GM12878 (cell line): ENCODE measurements around the gene KIAA1217. TPM values are rescaled to one million over a fixed set of nuclear protein-coding genes. Genes with fewer than 3 reads are reported as not detected.
A peak's percentile ranks its signal among the peaks of the same experiment; 100 is the strongest.

Experiments used
- ATAC-seq: fragments of 200-7000 bp; cut with Tn5 transposase; 3 replicates; pipeline ENCODE4 v1.9.1; 2020; ENCODE audit warnings: mild to moderate bottlenecking, moderate library complexity
- BruUV-seq: library from RNA; stranded (reverse); fragments of 400-500 nt; replicated peaks from 2 replicates; lab custom pipeline; 2021; lab: Mats Ljungman, UMichigan
- CTCF ChIA-PET: fragments of 300-600 bp; sonication (Branson Sonifier 250); formaldehyde crosslinking; extraction: SDS; loops from one replicate; lab custom pipeline; 2021; ENCODE audit warnings: inconsistent platforms; lab: Yijun Ruan, JAX
- POLR2A ChIA-PET: fragments of 350-600 bp; formaldehyde crosslinking; extraction: SDS; loops from one replicate; lab custom pipeline; 2021; ENCODE audit warnings: inconsistent platforms; lab: Charles Lee
- RAD21 ChIA-PET: fragments of 300-600 bp; sonication (Branson Sonifier 250); formaldehyde crosslinking; loops from one replicate; lab custom pipeline; 2023; ENCODE audit warnings: antibody characterized with exemption; ENCODE audit not compliant: unreplicated experiment; lab: Charles Lee
- SMC1A ChIA-PET: fragments of 300-600 bp; sonication (Branson Sonifier 250); formaldehyde crosslinking; loops from one replicate; lab custom pipeline; 2023; ENCODE audit not compliant: unreplicated experiment, uncharacterized antibody; lab: Charles Lee
- DNase-seq: peaks from one replicate; pipeline ENCODE4 v3.0.0-alpha.2; 2011; ENCODE audit warnings: low read depth, low spot score
- FAIRE-seq: peaks from 3 replicates; lab custom pipeline; 2011; peaks lifted over from hg19 to GRCh38; lab: Jason Lieb, UNC
- H2AFZ ChIP-seq: 2 replicates; pipeline ENCODE4 v1.6.0; 2011; ENCODE audit warnings: low read depth, low read length, control low read depth; ENCODE audit not compliant: control insufficient read depth
- H3K27ac ChIP-seq: 2 replicates; pipeline ENCODE4 v1.5.1; 2011; ENCODE audit warnings: control low read depth; ENCODE audit not compliant: control insufficient read depth, insufficient read depth
- H3K27me3 ChIP-seq, 2 experiments: replicated peaks in 1 of 2; 2 replicates each; pipeline versions ENCODE4 v1.6.0 to v1.6.1; 2011; ENCODE audit warnings: low read length in 1 of 2; ENCODE audit not compliant: control insufficient read depth in 2 of 2, insufficient read depth in 2 of 2
- H3K36me3 ChIP-seq, 2 experiments: 2 replicates each; pipeline ENCODE4 v1.5.1; 2011; ENCODE audit warnings: low read length in 1 of 2; ENCODE audit not compliant: control insufficient read depth in 2 of 2, insufficient read depth in 2 of 2
- H3K4me1 ChIP-seq: 2 replicates; pipeline ENCODE4 v1.6.1; 2011; ENCODE audit warnings: mild to moderate bottlenecking, low read length, moderate library complexity, mixed read lengths; ENCODE audit not compliant: control insufficient read depth, insufficient read depth
- H3K4me2 ChIP-seq: 2 replicates; pipeline ENCODE4 v1.6.0; 2011; ENCODE audit warnings: control low read depth; ENCODE audit not compliant: control insufficient read depth, insufficient read depth
- H3K4me3 ChIP-seq: fragments of 200-600 bp; sonication (generic); 2 replicates; pipeline ENCODE4 v1.5.1; 2016
- H3K79me2 ChIP-seq: 2 replicates; pipeline ENCODE4 v1.6.0; 2011; ENCODE audit warnings: low read length; ENCODE audit not compliant: control insufficient read depth, insufficient read depth
- H3K9ac ChIP-seq: 2 replicates; pipeline ENCODE4 v1.8.0; 2011; ENCODE audit warnings: low read length, control low read depth, mixed read lengths; ENCODE audit not compliant: control insufficient read depth, insufficient read depth
- H3K9me3 ChIP-seq: replicated peaks from 3 replicates; pipeline ENCODE4 v1.5.1; 2011; ENCODE audit warnings: mild to moderate bottlenecking, low read length; ENCODE audit not compliant: control insufficient read depth, insufficient read depth
- H4K20me1 ChIP-seq: 2 replicates; pipeline ENCODE4 v1.6.0; 2011; ENCODE audit not compliant: control insufficient read depth, insufficient read depth
- BRCA1 ChIP-seq: IDR thresholded peaks from 2 replicates; pipeline ENCODE4 v1.6.1; 2011; ENCODE audit warnings: low read depth, low read length, improper control_type of control experiment
- CREM ChIP-seq: IDR thresholded peaks from 2 replicates; pipeline ENCODE4 v1.6.1; 2014; ENCODE audit warnings: antibody characterized with exemption, low read depth
- EGR1 ChIP-seq, 2 experiments: IDR thresholded peaks; 1 replicate in 1 of 2; 2 replicates in 1 of 2; pipeline ENCODE4 v1.6.1; 2011 to 2012; ENCODE audit warnings: low read depth in 2 of 2, low read length in 2 of 2, borderline replicate concordance in 1 of 2, mild to moderate bottlenecking in 1 of 2, moderate library complexity in 1 of 2
- GABPA ChIP-seq: IDR thresholded peaks from 2 replicates; pipeline ENCODE4 v1.6.1; 2014; ENCODE audit warnings: antibody characterized with exemption, low read depth, mild to moderate bottlenecking, inconsistent platforms
- IKZF2 ChIP-seq, 2 experiments: fragments of 450-650 bp; IDR thresholded peaks; 2 replicates each; pipeline ENCODE4 v1.6.1; 2017; ENCODE audit warnings: mild to moderate bottlenecking in 2 of 2, moderate library complexity in 2 of 2
- LARP7 ChIP-seq: fragments of 450-650 bp; IDR thresholded peaks from 2 replicates; pipeline ENCODE4 v1.6.1; 2017; ENCODE audit warnings: mild to moderate bottlenecking
- MYB ChIP-seq: fragments of 150-350 bp; IDR thresholded peaks from 2 replicates; pipeline ENCODE4 v1.6.1; 2014; ENCODE audit warnings: mild to moderate bottlenecking, low read depth, low read length, borderline replicate concordance
- NFIC ChIP-seq: IDR thresholded peaks from 2 replicates; pipeline ENCODE4 v1.6.1; 2012; ENCODE audit warnings: low read depth, mild to moderate bottlenecking, inconsistent platforms, low read length, moderate library complexity
- NFXL1 ChIP-seq: fragments of 450-650 bp; IDR thresholded peaks from 2 replicates; pipeline ENCODE4 v1.6.1; 2017; ENCODE audit warnings: antibody characterized with exemption, mild to moderate bottlenecking, borderline replicate concordance
- POLR2AphosphoS5 ChIP-seq: IDR thresholded peaks from 2 replicates; pipeline ENCODE4 v1.6.1; 2011; ENCODE audit warnings: mild to moderate bottlenecking, low read length, inconsistent platforms
- RB1 ChIP-seq: fragments of 450-650 bp; formaldehyde crosslinking; IDR thresholded peaks from 2 replicates; pipeline ENCODE4 v1.6.1; 2017; ENCODE audit warnings: mild to moderate bottlenecking, borderline replicate concordance
- SMARCA5 ChIP-seq: fragments of 450-650 bp; IDR thresholded peaks from 2 replicates; pipeline ENCODE4 v1.6.1; 2017; ENCODE audit warnings: mild to moderate bottlenecking
- SP1 ChIP-seq: IDR thresholded peaks from one replicate; pipeline ENCODE4 v1.6.1; 2011; ENCODE audit warnings: low read depth, low read length
- STAT1 ChIP-seq: fragments of 450-650 bp; conservative IDR thresholded peaks from 2 replicates; pipeline ENCODE4 v1.6.1; 2014; ENCODE audit warnings: antibody characterized with exemption, mild to moderate bottlenecking
- SUPT20H ChIP-seq: IDR thresholded peaks from 2 replicates; pipeline ENCODE4 v1.6.1; 2011; ENCODE audit warnings: low read depth, mild to moderate bottlenecking, low read length, moderate library complexity, borderline replicate concordance; ENCODE audit not compliant: control insufficient read depth
- WGBS: methylation state at CpG from one replicate; pipeline ENCODE4 v1.1.6; 2016; ENCODE audit warnings: low lambda C conversion rate; ENCODE audit not compliant: insufficient replicate concordance, insufficient coverage; ENCODE audit errors: missing lambda C conversion rate; 5-methylcytosine and 5-hydroxymethylcytosine counted together
- in situ Hi-C: fragments of 300-500 bp; cut with MboI; formaldehyde crosslinking; loops from 9 replicates; pipeline ENCODE4 v1.14.3; 2018; ENCODE audit warnings: mixed read lengths
- intact Hi-C: fragments of 100-400 bp; cut with micrococcal nuclease; formaldehyde crosslinking; loops from one replicate; pipeline ENCODE4 v1.14.2; 2022; ENCODE audit not compliant: unreplicated experiment
- polyA plus RNA-seq, 11 experiments: library from polyadenylated mRNA; depleted of rRNA in 4 of 11; unstranded in 6 of 11; stranded (reverse) in 5 of 11; fragments of >200 nt; fragmentation: Nextera tagmentation in 4 of 11; fragmentation: Illumina TruSeq in 1 of 11; extraction: Ambion mirVana in 4 of 11; extraction: Trizol in 1 of 11; gene quantifications; 1 replicate in 1 of 11; 2 replicates in 10 of 11; pipeline versions ENCODE4 v1.2.1 to v1.2.3, GENCODE V29; 2011 to 2016; ENCODE audit warnings: inconsistent platforms in 2 of 11, missing spikeins in 2 of 11, low read depth in 1 of 11
- total RNA-seq, 4 experiments: library from RNA; depleted of rRNA in 3 of 4; stranded (reverse); fragments of >200 nt in 3 of 4; fragmentation: Illumina TruSeq in 1 of 4; extraction: Trizol in 1 of 4; gene quantifications; 2 replicates each; pipeline versions ENCODE4 v1.2.1 to v1.2.3, GENCODE V29; 2013 to 2021
- TF ChIP-seq, protein P1 (sequence below), 3 experiments: IDR thresholded peaks in 2 of 3; conservative IDR thresholded peaks in 1 of 3; 2 replicates each; pipeline ENCODE4 v1.5.1; 2011; ENCODE audit warnings: low read depth in 3 of 3, low read length in 3 of 3, mild to moderate bottlenecking in 3 of 3, control low read depth in 2 of 3, moderate library complexity in 2 of 3, inconsistent platforms in 1 of 3, mixed read lengths in 1 of 3; ENCODE audit not compliant: control insufficient read depth in 2 of 3, insufficient read depth in 1 of 3; ENCODE audit errors: extremely low read depth in 1 of 3
- TF ChIP-seq, protein P2 (sequence below): fragments of 450-650 bp; IDR thresholded peaks from 2 replicates; pipeline ENCODE4 v1.6.1; 2016; ENCODE audit warnings: mild to moderate bottlenecking
- TF ChIP-seq, protein P3 (sequence below): fragments of 450-650 bp; IDR thresholded peaks from 2 replicates; pipeline ENCODE4 v1.6.1; 2014; ENCODE audit warnings: mild to moderate bottlenecking
- TF ChIP-seq, protein P4 (sequence below): IDR thresholded peaks from 2 replicates; pipeline ENCODE4 v1.6.1; 2012; ENCODE audit warnings: low read depth, low read length, improper control_type of control experiment

Gene KIAA1217
- total and polyA plus RNA-seq, 10 of the 15 experiments (the other 5 are each of a cell fraction or from before 2014, with no cell fraction given), result 0.57 to 3.8 (median 2.1) TPM

DNA sequence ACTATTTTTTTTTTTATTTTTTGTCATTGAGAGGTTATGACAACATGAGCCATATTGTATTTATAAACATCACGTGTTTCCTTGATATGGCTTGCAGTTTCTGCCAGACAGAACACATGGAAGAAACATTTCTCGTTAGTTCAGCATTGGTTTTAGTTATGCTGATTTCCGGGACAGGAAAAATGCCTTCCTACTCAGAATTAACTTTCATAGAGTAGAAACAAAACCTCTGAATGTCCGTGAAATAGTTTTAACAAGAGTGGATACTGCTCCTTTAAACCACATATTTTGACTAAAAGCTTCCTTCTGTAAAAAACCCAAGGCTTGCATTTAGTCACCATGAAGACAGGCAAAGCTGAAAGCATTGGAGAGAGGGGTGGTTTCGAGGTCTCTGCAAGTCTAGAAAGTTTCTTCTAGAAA is 240.4 kb downstream of the KIAA1217 start (continued):
- TF ChIP-seq BRCA1, result no peak
- TF ChIP-seq SUPT20H, result no peak
- TF ChIP-seq LARP7, result no peak
- TF ChIP-seq, protein P1, sequence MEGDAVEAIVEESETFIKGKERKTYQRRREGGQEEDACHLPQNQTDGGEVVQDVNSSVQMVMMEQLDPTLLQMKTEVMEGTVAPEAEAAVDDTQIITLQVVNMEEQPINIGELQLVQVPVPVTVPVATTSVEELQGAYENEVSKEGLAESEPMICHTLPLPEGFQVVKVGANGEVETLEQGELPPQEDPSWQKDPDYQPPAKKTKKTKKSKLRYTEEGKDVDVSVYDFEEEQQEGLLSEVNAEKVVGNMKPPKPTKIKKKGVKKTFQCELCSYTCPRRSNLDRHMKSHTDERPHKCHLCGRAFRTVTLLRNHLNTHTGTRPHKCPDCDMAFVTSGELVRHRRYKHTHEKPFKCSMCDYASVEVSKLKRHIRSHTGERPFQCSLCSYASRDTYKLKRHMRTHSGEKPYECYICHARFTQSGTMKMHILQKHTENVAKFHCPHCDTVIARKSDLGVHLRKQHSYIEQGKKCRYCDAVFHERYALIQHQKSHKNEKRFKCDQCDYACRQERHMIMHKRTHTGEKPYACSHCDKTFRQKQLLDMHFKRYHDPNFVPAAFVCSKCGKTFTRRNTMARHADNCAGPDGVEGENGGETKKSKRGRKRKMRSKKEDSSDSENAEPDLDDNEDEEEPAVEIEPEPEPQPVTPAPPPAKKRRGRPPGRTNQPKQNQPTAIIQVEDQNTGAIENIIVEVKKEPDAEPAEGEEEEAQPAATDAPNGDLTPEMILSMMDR (IDR thresholded peaks at IDR 0.05 in 2 of 3, conservative IDR thresholded peaks at IDR 0.05 in 1 of 3; ENCODE audit: control insufficient read depth in 2 of 3, extremely low read depth in 1 of 3, insufficient read depth in 1 of 3, low read depth in 3 of 3, low read length in 3 of 3), result no peak
- TF ChIP-seq IKZF2 (IDR thresholded peaks at IDR 0.05), result peak in 1 of 2 experiments; percentile 22; a peak in 1 of 4 replicates
- no peak for TF ChIP-seq CREM
- TF ChIP-seq NFIC, result peak; percentile 68
- no peak for TF ChIP-seq GABPA
- no peak for TF ChIP-seq SP1

DNA sequence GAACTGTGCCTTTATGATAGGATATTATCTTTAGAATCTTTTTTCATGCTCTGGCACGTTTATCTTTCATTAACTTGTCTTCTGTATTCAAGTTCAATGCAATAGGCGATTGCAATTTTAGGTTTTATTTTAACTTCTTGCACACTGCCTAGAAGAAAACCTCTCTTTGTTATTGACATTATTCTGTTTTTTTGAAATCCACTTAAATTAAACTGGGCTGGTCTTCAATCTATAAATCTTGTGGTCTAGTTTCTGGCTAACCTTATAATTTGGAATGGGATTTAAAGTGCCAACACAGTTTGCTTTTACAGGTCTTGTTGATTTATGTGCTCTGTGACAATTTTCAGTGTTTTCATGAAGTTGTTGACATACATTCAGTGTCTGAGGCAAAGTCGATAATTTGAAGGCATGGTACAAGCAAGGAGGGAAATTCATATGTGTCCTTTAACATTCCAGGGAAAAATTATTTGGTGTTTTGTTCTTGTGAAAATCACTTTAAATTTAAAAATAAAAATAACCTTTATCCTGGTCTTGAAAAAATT is 240.9 kb downstream of the KIAA1217 start:
- no peak overlapping the region for H3K4me2 ChIP-seq
- intact Hi-C loops, result no loop called here
- no peaks in the 10 kb centered on the region for H3K79me2 ChIP-seq
- POLR2A ChIA-PET, result no interaction called here
- in situ Hi-C loops, result no loop called here
- 27% methylated on average over 3 of the region's 3 CpGs for WGBS
- no peaks in the 10 kb centered on the region for H3K27me3 ChIP-seq
- no TSS peak for BruUV-seq
- DNase-seq (no peak), ATAC-seq (no peak), FAIRE-seq (no peak)
- H3K4me1 ChIP-seq, result peaks cover 8% of the 10 kb centered on the region; the same call in 1 of the 2 replicates
- no peak overlapping the region for H2AFZ ChIP-seq
- H3K27ac ChIP-seq, result no peak overlapping the region
- CTCF ChIA-PET, result interaction anchor here (0.8 to 1.4 kb wide), 4 partner anchors 10 to 68 kb away, joined by 3 to 5 read pairs (median 3); no protein-coding TSS in a partner anchor
- no peak overlapping the region for H3K9ac ChIP-seq
- SMC1A ChIA-PET, result interaction anchor here (1.0 to 1.7 kb wide), 4 partner anchors 17 to 249 kb away, joined by 3 to 4 read pairs (median 4); no protein-coding TSS in a partner anchor
- RAD21 ChIA-PET, result interaction anchor here (0.8 to 1.0 kb wide), 2 partner anchors 43 to 44 kb away, joined by 3 read pairs; no protein-coding TSS in a partner anchor
- no peak overlapping the region for H3K4me3 ChIP-seq
- H4K20me1 ChIP-seq, result no peaks in the 10 kb centered on the region
- H3K36me3 ChIP-seq, result no peaks in the 10 kb centered on the region
- H3K9me3 ChIP-seq, result no peaks in the 10 kb centered on the region; the same call in 2 of the 3 replicates
- TF ChIP-seq, protein P2, sequence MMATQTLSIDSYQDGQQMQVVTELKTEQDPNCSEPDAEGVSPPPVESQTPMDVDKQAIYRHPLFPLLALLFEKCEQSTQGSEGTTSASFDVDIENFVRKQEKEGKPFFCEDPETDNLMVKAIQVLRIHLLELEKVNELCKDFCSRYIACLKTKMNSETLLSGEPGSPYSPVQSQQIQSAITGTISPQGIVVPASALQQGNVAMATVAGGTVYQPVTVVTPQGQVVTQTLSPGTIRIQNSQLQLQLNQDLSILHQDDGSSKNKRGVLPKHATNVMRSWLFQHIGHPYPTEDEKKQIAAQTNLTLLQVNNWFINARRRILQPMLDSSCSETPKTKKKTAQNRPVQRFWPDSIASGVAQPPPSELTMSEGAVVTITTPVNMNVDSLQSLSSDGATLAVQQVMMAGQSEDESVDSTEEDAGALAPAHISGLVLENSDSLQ, result no peak
- TF ChIP-seq MYB, result no peak
- TF ChIP-seq EGR1 (IDR thresholded peaks at IDR 0.05; ENCODE audit: borderline replicate concordance in 1 of 2, low read depth in 2 of 2, low read length in 2 of 2), result no peak
- no peak for TF ChIP-seq NFXL1
- TF ChIP-seq STAT1, result no peak
- TF ChIP-seq, protein P3, sequence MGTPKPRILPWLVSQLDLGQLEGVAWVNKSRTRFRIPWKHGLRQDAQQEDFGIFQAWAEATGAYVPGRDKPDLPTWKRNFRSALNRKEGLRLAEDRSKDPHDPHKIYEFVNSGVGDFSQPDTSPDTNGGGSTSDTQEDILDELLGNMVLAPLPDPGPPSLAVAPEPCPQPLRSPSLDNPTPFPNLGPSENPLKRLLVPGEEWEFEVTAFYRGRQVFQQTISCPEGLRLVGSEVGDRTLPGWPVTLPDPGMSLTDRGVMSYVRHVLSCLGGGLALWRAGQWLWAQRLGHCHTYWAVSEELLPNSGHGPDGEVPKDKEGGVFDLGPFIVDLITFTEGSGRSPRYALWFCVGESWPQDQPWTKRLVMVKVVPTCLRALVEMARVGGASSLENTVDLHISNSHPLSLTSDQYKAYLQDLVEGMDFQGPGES, result no peak
- no peak for TF ChIP-seq SMARCA5
- TF ChIP-seq POLR2AphosphoS5, result no peak
- TF ChIP-seq, protein P4, sequence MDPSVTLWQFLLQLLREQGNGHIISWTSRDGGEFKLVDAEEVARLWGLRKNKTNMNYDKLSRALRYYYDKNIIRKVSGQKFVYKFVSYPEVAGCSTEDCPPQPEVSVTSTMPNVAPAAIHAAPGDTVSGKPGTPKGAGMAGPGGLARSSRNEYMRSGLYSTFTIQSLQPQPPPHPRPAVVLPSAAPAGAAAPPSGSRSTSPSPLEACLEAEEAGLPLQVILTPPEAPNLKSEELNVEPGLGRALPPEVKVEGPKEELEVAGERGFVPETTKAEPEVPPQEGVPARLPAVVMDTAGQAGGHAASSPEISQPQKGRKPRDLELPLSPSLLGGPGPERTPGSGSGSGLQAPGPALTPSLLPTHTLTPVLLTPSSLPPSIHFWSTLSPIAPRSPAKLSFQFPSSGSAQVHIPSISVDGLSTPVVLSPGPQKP, result no peak
- TF ChIP-seq RB1, result no peak
